ENCODE results near the gene SOX1.

GRCh38 chr13:112096959-112097358 is 30.0 kb downstream of the SOX1 start:
- TF ChIP-seq CTCF (CRISPR knock-in tag; IDR thresholded peaks at IDR 0.05) (no peak), ZNF547 (CRISPR knock-in tag; IDR thresholded peaks at IDR 0.05) (no peak), BHLHE40 (IDR thresholded peaks at IDR 0.05; ENCODE audit: low read length) (no peak), POLR2A (IDR thresholded peaks at IDR 0.05; ENCODE audit: insufficient read depth in 1 of 2, low read depth in 2 of 2, low read length in 2 of 2) (no peak), ZNF841 (CRISPR knock-in tag; IDR thresholded peaks at IDR 0.05; ENCODE audit: borderline replicate concordance) (no peak)
